AG09319 (cell line): ENCODE measurements around the gene MTA2.
"Not testable (repeated sequence)": the region's sequence is repeated elsewhere in the genome, so short reads cannot be mapped to it uniquely, and the experiment has no call there.

ENCODE experiments used
- DNase-seq: peaks from one replicate; pipeline ENCODE4 v3.0.0-alpha.2; 2010; ENCODE audit warnings: low read depth; ENCODE audit errors: extremely low read depth
- CTCF ChIP-seq: IDR thresholded peaks from 2 replicates; pipeline ENCODE4 v1.5.1; 2011; ENCODE audit warnings: low read depth, mild to moderate bottlenecking, inconsistent platforms, low read length, moderate library complexity

MTA2 gene

GRCh38 chr11:62575156-62575555 is 26.5 kb downstream of the MTA2 start:
- DNase-seq, result no peak
- no peak for TF ChIP-seq CTCF

- no peak for TF ChIP-seq CTCF
- DNase-seq, result no peak
Measured at GRCh38 chr11:62574363-62575071, 27.1 kb downstream of the MTA2 start.

- TF ChIP-seq CTCF, result no peak
Measured at GRCh38 chr11:62573592-62574362, 27.9 kb downstream of the MTA2 start, which contains the start of gene EEF1G. TSS of gene EEF1G (minus strand) at chr11:62573891. CDS start at chr11:62573842, 49 bp downstream.

GRCh38 chr11:62573006-62573591 is 28.6 kb downstream of the MTA2 start:
- TF ChIP-seq CTCF, result no peak
- DNase-seq, result no peak

More at GRCh38 chr11:62573592-62574362, 27.9 kb downstream of the MTA2 start, which contains the start of gene EEF1G:
- DNase-seq, result peak; percentile 100

GRCh38 chr11:62572431-62572830 is 29.2 kb downstream of the MTA2 start:
- no peak for DNase-seq
- TF ChIP-seq CTCF, result no peak

- DNase-seq, result not testable (repeated sequence)
Measured at GRCh38 chr11:62571493-62571892, 30.2 kb downstream of the MTA2 start.

GRCh38 chr11:62570903-62571302 is 30.8 kb downstream of the MTA2 start:
- DNase-seq, result not testable (repeated sequence)

GRCh38 chr11:62569611-62570010 is 32.1 kb downstream of the MTA2 start:
- TF ChIP-seq CTCF, result no peak

More at GRCh38 chr11:62569611-62570010, 32.1 kb downstream of the MTA2 start:
- DNase-seq, result no peak
